Fibroblast of villous mesenchyme (primary cell): ENCODE results near the gene DHX9. TPM values are rescaled to one million over a fixed set of nuclear protein-coding genes. Genes with fewer than 3 reads are reported as not detected.

Experiments used
- DNase-seq: peaks from one replicate; pipeline ENCODE4 v3.0.0-alpha.2; 2010; ENCODE audit warnings: low read depth
- H3K4me3 ChIP-seq: 2 replicates; pipeline ENCODE4 v1.5.1; 2011; ENCODE audit warnings: low read depth, mild to moderate bottlenecking, low read length
- CTCF ChIP-seq: IDR thresholded peaks from 2 replicates; pipeline ENCODE4 v1.5.1; 2012; ENCODE audit warnings: low read depth, mild to moderate bottlenecking, low read length; ENCODE audit not compliant: insufficient read depth
- total RNA-seq: library from RNA; depleted of rRNA; stranded (reverse); fragments of >200 nt; gene quantifications from 2 replicates; pipeline ENCODE4 v1.2.3, GENCODE V29; 2012

Gene DHX9
- total RNA-seq, 1 donor = 160 TPM

GRCh38 chr1:182867861-182868260 lies 28.7 kb downstream of the DHX9 start:
- no peak for DNase-seq
- no peak for TF ChIP-seq CTCF
- H3K4me3 ChIP-seq = no peak overlapping the region

- DNase-seq = no peak
- TF ChIP-seq CTCF = no peak
- H3K4me3 ChIP-seq = no peak overlapping the region
Observed at GRCh38 chr1:182869241-182869666, 30.1 kb downstream of the DHX9 start.

GRCh38 chr1:182872881-182873280 lies 33.7 kb downstream of the DHX9 start:
- H3K4me3 ChIP-seq = no peak overlapping the region
- TF ChIP-seq CTCF = no peak
- no peak for DNase-seq

GRCh38 chr1:182875889-182876288 lies 36.7 kb downstream of the DHX9 start:
- no peak for DNase-seq
- no peak for TF ChIP-seq CTCF
- H3K4me3 ChIP-seq = no peak overlapping the region

- no peak for TF ChIP-seq CTCF
- DNase-seq = no peak
- H3K4me3 ChIP-seq = no peak overlapping the region
Observed at GRCh38 chr1:182877331-182877730, 38.2 kb downstream of the DHX9 start.

- DNase-seq = no peak
- TF ChIP-seq CTCF = no peak
- no peak overlapping the region for H3K4me3 ChIP-seq
Observed at GRCh38 chr1:182877842-182878241, 38.7 kb downstream of the DHX9 start.

- no peak for TF ChIP-seq CTCF
- no peak for DNase-seq
Observed at GRCh38 chr1:182884872-182885271, 45.7 kb downstream of the DHX9 start.

More at GRCh38 chr1:182884872-182885271, 45.7 kb downstream of the DHX9 start:
- no peak overlapping the region for H3K4me3 ChIP-seq
